Large intestine (tissue), 3 donors: Measurements from ENCODE around the gene LHFPL6. TPM values are rescaled to one million over a fixed set of nuclear protein-coding genes. Genes with fewer than 3 reads are reported as not detected.

Experiments
- DNase-seq, 2 donors: peaks; one replicate each; pipeline versions ENCODE4 v3.0.0 to v3.0.0-alpha.2; 2013
- H3K27ac ChIP-seq: one replicate; pipeline ENCODE4 v1.5.1; 2013; ENCODE audit warnings: low read length
- H3K27me3 ChIP-seq: 2 replicates; pipeline ENCODE4 v1.6.1; 2013; ENCODE audit warnings: low read length; ENCODE audit not compliant: control insufficient read depth, insufficient read depth
- H3K36me3 ChIP-seq: 2 replicates; pipeline ENCODE4 v1.6.1; 2013; ENCODE audit warnings: low read length; ENCODE audit not compliant: control insufficient read depth, insufficient read depth
- H3K4me1 ChIP-seq: one replicate; pipeline ENCODE4 v1.6.1; 2013; ENCODE audit warnings: low read length; ENCODE audit not compliant: control insufficient read depth, insufficient read depth
- H3K4me3 ChIP-seq: one replicate; pipeline ENCODE4 v1.5.1; 2013; ENCODE audit warnings: low read length
- H3K9me3 ChIP-seq: one replicate; pipeline ENCODE4 v1.6.1; 2013; ENCODE audit warnings: mild to moderate bottlenecking, low read depth, low read length, moderate library complexity; ENCODE audit not compliant: control insufficient read depth
- WGBS: methylation state at CpG from one replicate; pipeline ENCODE4 v1.1.5; 2013; ENCODE audit warnings: low lambda C conversion rate; ENCODE audit not compliant: insufficient coverage; 5-methylcytosine and 5-hydroxymethylcytosine counted together
- polyA plus RNA-seq: library from polyadenylated mRNA; unstranded; fragments of 120-200 nt; gene quantifications from one replicate; pipeline ENCODE4 v1.2.1, GENCODE V29; 2013

LHFPL6 gene
- polyA plus RNA-seq, 1 donor = 22.6 TPM

GRCh38 chr13:39577838-39578491, 25.0 kb downstream of the LHFPL6 start:
- H3K27me3 ChIP-seq = no peaks in the 10 kb centered on the region
- H3K36me3 ChIP-seq = no peaks in the 10 kb centered on the region
- H3K4me1 ChIP-seq = no peaks in the 10 kb centered on the region
- no peak overlapping the region for H3K27ac ChIP-seq
- H3K4me3 ChIP-seq = no peak overlapping the region
- no peak for DNase-seq
- WGBS = 86% methylated on average over 1 of the region's 5 CpGs
- no peaks in the 10 kb centered on the region for H3K9me3 ChIP-seq

GRCh38 chr13:39577203-39577602, 25.8 kb downstream of the LHFPL6 start:
- Histone ChIP-seq H3K27ac (no peak overlapping the region), H3K4me3 (no peak overlapping the region), H3K9me3 (no peaks in the 10 kb centered on the region), H3K27me3 (no peaks in the 10 kb centered on the region), H3K36me3 (no peaks in the 10 kb centered on the region), H3K4me1 (no peaks in the 10 kb centered on the region)
- no peak for DNase-seq
- no CpG with 5 or more reads among the region's 2 CpGs for WGBS

GRCh38 chr13:39575641-39576238, 27.3 kb downstream of the LHFPL6 start:
- WGBS = no CpG with 5 or more reads among the region's 11 CpGs
- no peak overlapping the region for H3K27ac ChIP-seq
- H3K4me3 ChIP-seq = no peak overlapping the region
- H3K9me3 ChIP-seq = no peaks in the 10 kb centered on the region
- H3K27me3 ChIP-seq = no peaks in the 10 kb centered on the region
- no peak for DNase-seq
- H3K36me3 ChIP-seq = no peaks in the 10 kb centered on the region
- H3K4me1 ChIP-seq = no peaks in the 10 kb centered on the region

- H3K9me3 ChIP-seq = no peaks in the 10 kb centered on the region
- no peak overlapping the region for H3K27ac ChIP-seq
- no peak overlapping the region for H3K4me3 ChIP-seq
- no peaks in the 10 kb centered on the region for H3K27me3 ChIP-seq
- H3K4me1 ChIP-seq = no peaks in the 10 kb centered on the region
- H3K36me3 ChIP-seq = no peaks in the 10 kb centered on the region
- no peak for DNase-seq
- WGBS = no CpG with 5 or more reads among the region's 15 CpGs
Observed at GRCh38 chr13:39571502-39572092, 31.4 kb downstream of the LHFPL6 start.

- H3K4me3 ChIP-seq = no peak overlapping the region
- no peaks in the 10 kb centered on the region for H3K36me3 ChIP-seq
- no peaks in the 10 kb centered on the region for H3K4me1 ChIP-seq
- no CpG with 5 or more reads among the region's 1 CpG for WGBS
- no peak for DNase-seq
- no peak overlapping the region for H3K27ac ChIP-seq
- no peaks in the 10 kb centered on the region for H3K9me3 ChIP-seq
- H3K27me3 ChIP-seq = no peaks in the 10 kb centered on the region
Observed at GRCh38 chr13:39567569-39567968, 35.4 kb downstream of the LHFPL6 start.

- no peaks in the 10 kb centered on the region for H3K36me3 ChIP-seq
- DNase-seq = no peak
- no peak overlapping the region for H3K27ac ChIP-seq
- H3K4me3 ChIP-seq = no peak overlapping the region
- H3K27me3 ChIP-seq = no peaks in the 10 kb centered on the region
- no peaks in the 10 kb centered on the region for H3K4me1 ChIP-seq
- WGBS = 79% methylated on average over 2 of the region's 8 CpGs
- H3K9me3 ChIP-seq = no peaks in the 10 kb centered on the region
Observed at GRCh38 chr13:39566216-39566869, 36.6 kb downstream of the LHFPL6 start.

- H3K36me3 ChIP-seq = no peaks in the 10 kb centered on the region
- 100% methylated on average over 1 of the region's 6 CpGs for WGBS
- H3K27me3 ChIP-seq = no peaks in the 10 kb centered on the region
- no peak for DNase-seq
- H3K27ac ChIP-seq = no peak overlapping the region
- H3K9me3 ChIP-seq = no peaks in the 10 kb centered on the region
- H3K4me1 ChIP-seq = no peaks in the 10 kb centered on the region
- H3K4me3 ChIP-seq = no peak overlapping the region
Observed at GRCh38 chr13:39565036-39565949, 37.7 kb downstream of the LHFPL6 start.

- Histone ChIP-seq H3K27ac (no peak overlapping the region), H3K4me1 (no peaks in the 10 kb centered on the region), H3K4me3 (no peak overlapping the region), H3K36me3 (no peaks in the 10 kb centered on the region), H3K27me3 (no peaks in the 10 kb centered on the region), H3K9me3 (no peaks in the 10 kb centered on the region)
- WGBS = no CpG with 5 or more reads among the region's 1 CpG
- DNase-seq = no peak
Observed at GRCh38 chr13:39563470-39563735, 39.6 kb downstream of the LHFPL6 start.

- Histone ChIP-seq H3K36me3 (no peaks in the 10 kb centered on the region), H3K27ac (no peak overlapping the region), H3K4me3 (no peak overlapping the region), H3K9me3 (no peaks in the 10 kb centered on the region), H3K4me1 (no peaks in the 10 kb centered on the region), H3K27me3 (no peaks in the 10 kb centered on the region)
- no peak for DNase-seq
- WGBS = no CpG with 5 or more reads among the region's 1 CpG
Observed at GRCh38 chr13:39561971-39562370, 41.0 kb downstream of the LHFPL6 start.

- Histone ChIP-seq H3K36me3 (no peaks in the 10 kb centered on the region), H3K9me3 (no peaks in the 10 kb centered on the region), H3K4me3 (no peak overlapping the region), H3K27me3 (no peaks in the 10 kb centered on the region), H3K27ac (no peak overlapping the region), H3K4me1 (no peaks in the 10 kb centered on the region)
- WGBS = 100% methylated on average over 1 of the region's 3 CpGs
- DNase-seq = no peak
Observed at GRCh38 chr13:39559847-39560246, 43.1 kb downstream of the LHFPL6 start.
